ENCODE results near the gene LRRK1. TPM values are rescaled to one million over a fixed set of nuclear protein-coding genes. Genes with fewer than 3 reads are reported as not detected.

The LRRK1 gene
- total and polyA plus RNA-seq, 2 donors, result 3.4 to 6.7 TPM

GRCh38 chr15:101031213-101031612 is 112.1 kb downstream of the LRRK1 start:
- no peaks in the 10 kb centered on the region for H3K9me3 ChIP-seq (ENCODE audit: control insufficient read depth in 2 of 2, insufficient read depth in 1 of 2, low read length in 1 of 2)
- no peaks in the 10 kb centered on the region for H3K36me3 ChIP-seq (ENCODE audit: control insufficient read depth in 2 of 2, insufficient read depth in 2 of 2, low read length in 1 of 2)
- H3K27ac ChIP-seq (ENCODE audit: low read depth in 1 of 2, low read length in 1 of 2), result no peak overlapping the region
- 97% methylated on average over 8 of the region's 8 CpGs for WGBS
- DNase-seq (ENCODE audit: low read depth in 6 of 9, low spot score in 9 of 9), result no peak
- H3K27me3 ChIP-seq (ENCODE audit: control insufficient read depth in 2 of 2, insufficient read depth in 1 of 2, low read length in 1 of 2), result peaks cover 0 to 7% of the 10 kb centered on the region in 2 donors
- no peaks in the 10 kb centered on the region for H3K4me1 ChIP-seq (ENCODE audit: control insufficient read depth in 2 of 2, insufficient read depth in 2 of 2, low read length in 2 of 2)
- H3K4me3 ChIP-seq (ENCODE audit: low read length in 2 of 2), result no peak overlapping the region

DNA sequence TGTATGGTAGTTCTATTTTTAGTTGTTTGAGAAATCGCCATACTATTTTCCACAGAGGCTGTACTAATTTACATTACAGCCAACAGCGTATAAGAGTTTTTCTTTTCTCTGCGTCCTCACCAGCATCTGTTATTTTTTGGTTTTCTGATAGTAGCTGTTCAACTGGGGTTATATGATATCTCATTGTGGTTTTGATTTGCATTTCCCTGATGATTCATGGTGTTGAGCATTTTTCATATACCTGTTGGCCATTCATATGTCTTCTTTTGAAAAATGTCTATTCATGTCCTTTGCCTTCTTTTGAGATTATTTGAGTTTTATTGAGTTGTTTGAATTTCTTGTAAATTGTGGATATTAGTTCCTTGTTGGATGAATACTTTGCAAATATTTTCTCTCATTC is 114.6 kb downstream of the LRRK1 start:
- Histone ChIP-seq H3K9me3 (ENCODE audit: control insufficient read depth in 2 of 2, insufficient read depth in 1 of 2, low read length in 1 of 2) (peaks cover 0 to 6% of the 10 kb centered on the region in 2 donors), H3K27me3 (ENCODE audit: control insufficient read depth in 2 of 2, insufficient read depth in 1 of 2, low read length in 1 of 2) (peaks cover 0 to 2% of the 10 kb centered on the region in 2 donors), H3K4me1 (ENCODE audit: control insufficient read depth in 2 of 2, insufficient read depth in 2 of 2, low read length in 2 of 2) (no peaks in the 10 kb centered on the region), H3K27ac (ENCODE audit: low read depth in 1 of 2, low read length in 1 of 2) (no peak overlapping the region), H3K4me3 (ENCODE audit: low read length in 2 of 2) (no peak overlapping the region), H3K36me3 (ENCODE audit: control insufficient read depth in 2 of 2, insufficient read depth in 2 of 2, low read length in 1 of 2) (no peaks in the 10 kb centered on the region)
- WGBS, result 34% methylated on average over 3 of the region's 3 CpGs
- DNase-seq (ENCODE audit: low read depth in 6 of 9, low spot score in 9 of 9), result no peak

- Histone ChIP-seq H3K9me3 (ENCODE audit: control insufficient read depth in 2 of 2, insufficient read depth in 1 of 2, low read length in 1 of 2) (peaks cover 0 to 6% of the 10 kb centered on the region in 2 donors), H3K4me3 (ENCODE audit: low read length in 2 of 2) (no peak overlapping the region), H3K27me3 (ENCODE audit: control insufficient read depth in 2 of 2, insufficient read depth in 1 of 2, low read length in 1 of 2) (no peaks in the 10 kb centered on the region), H3K4me1 (ENCODE audit: control insufficient read depth in 2 of 2, insufficient read depth in 2 of 2, low read length in 2 of 2) (no peaks in the 10 kb centered on the region), H3K27ac (ENCODE audit: low read depth in 1 of 2, low read length in 1 of 2) (no peak overlapping the region), H3K36me3 (ENCODE audit: control insufficient read depth in 2 of 2, insufficient read depth in 2 of 2, low read length in 1 of 2) (no peaks in the 10 kb centered on the region)
- no peak for DNase-seq (ENCODE audit: low read depth in 6 of 9, low spot score in 9 of 9)
These were observed 116.5 kb downstream of the LRRK1 start for GRCh38 chr15:101035611-101036010.

DNA sequence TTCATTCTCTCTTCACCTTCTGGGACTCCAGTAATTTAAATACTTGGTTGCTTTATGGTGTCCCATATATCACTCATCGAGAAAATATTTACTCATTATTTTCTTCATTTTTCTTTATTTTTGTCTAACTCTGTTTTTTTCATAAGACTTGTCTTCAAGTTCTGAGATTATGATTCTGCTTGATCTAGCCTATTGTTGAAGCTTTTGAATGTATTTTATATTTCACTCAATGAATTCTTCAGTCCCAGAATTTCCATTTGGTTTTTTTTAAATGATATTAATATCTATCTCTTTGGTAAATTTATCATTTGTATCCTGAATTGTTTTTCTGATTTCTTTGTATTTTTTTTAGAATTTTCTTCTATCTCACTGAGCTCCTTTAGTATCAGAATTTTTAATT is 117.0 kb downstream of the LRRK1 start:
- Histone ChIP-seq H3K36me3 (ENCODE audit: control insufficient read depth in 2 of 2, insufficient read depth in 2 of 2, low read length in 1 of 2) (no peaks in the 10 kb centered on the region), H3K27ac (ENCODE audit: low read depth in 1 of 2, low read length in 1 of 2) (no peak overlapping the region), H3K27me3 (ENCODE audit: control insufficient read depth in 2 of 2, insufficient read depth in 1 of 2, low read length in 1 of 2) (no peaks in the 10 kb centered on the region), H3K4me1 (ENCODE audit: control insufficient read depth in 2 of 2, insufficient read depth in 2 of 2, low read length in 2 of 2) (no peaks in the 10 kb centered on the region), H3K4me3 (ENCODE audit: low read length in 2 of 2) (no peak overlapping the region), H3K9me3 (ENCODE audit: control insufficient read depth in 2 of 2, insufficient read depth in 1 of 2, low read length in 1 of 2) (peaks cover 0 to 6% of the 10 kb centered on the region in 2 donors)
- DNase-seq (ENCODE audit: low read depth in 6 of 9, low spot score in 9 of 9), result no peak
- WGBS, result 97% methylated on average over 1 of the region's 1 CpG

- DNase-seq (ENCODE audit: low read depth in 6 of 9, low spot score in 9 of 9), result no peak
- no peaks in the 10 kb centered on the region for H3K27me3 ChIP-seq (ENCODE audit: control insufficient read depth in 2 of 2, insufficient read depth in 1 of 2, low read length in 1 of 2)
- H3K4me1 ChIP-seq (ENCODE audit: control insufficient read depth in 2 of 2, insufficient read depth in 2 of 2, low read length in 2 of 2), result no peaks in the 10 kb centered on the region
- H3K36me3 ChIP-seq (ENCODE audit: control insufficient read depth in 2 of 2, insufficient read depth in 2 of 2, low read length in 1 of 2), result no peaks in the 10 kb centered on the region
- 96% methylated on average over 3 of the region's 3 CpGs for WGBS
- no peak overlapping the region for H3K27ac ChIP-seq (ENCODE audit: low read depth in 1 of 2, low read length in 1 of 2)
- peaks cover 0 to 6% of the 10 kb centered on the region in 2 donors for H3K9me3 ChIP-seq (ENCODE audit: control insufficient read depth in 2 of 2, insufficient read depth in 1 of 2, low read length in 1 of 2)
- H3K4me3 ChIP-seq (ENCODE audit: low read length in 2 of 2), result no peak overlapping the region
These were observed 118.1 kb downstream of the LRRK1 start for GRCh38 chr15:101037090-101037830.

GRCh38 chr15:101038327-101039003 is 119.3 kb downstream of the LRRK1 start:
- Histone ChIP-seq H3K27ac (ENCODE audit: low read depth in 1 of 2, low read length in 1 of 2) (no peak overlapping the region), H3K9me3 (ENCODE audit: control insufficient read depth in 2 of 2, insufficient read depth in 1 of 2, low read length in 1 of 2) (peaks cover 0 to 6% of the 10 kb centered on the region in 2 donors), H3K27me3 (ENCODE audit: control insufficient read depth in 2 of 2, insufficient read depth in 1 of 2, low read length in 1 of 2) (no peaks in the 10 kb centered on the region), H3K4me1 (ENCODE audit: control insufficient read depth in 2 of 2, insufficient read depth in 2 of 2, low read length in 2 of 2) (no peaks in the 10 kb centered on the region), H3K4me3 (ENCODE audit: low read length in 2 of 2) (no peak overlapping the region), H3K36me3 (ENCODE audit: control insufficient read depth in 2 of 2, insufficient read depth in 2 of 2, low read length in 1 of 2) (no peaks in the 10 kb centered on the region)
- no peak for DNase-seq (ENCODE audit: low read depth in 6 of 9, low spot score in 9 of 9)
- 97% methylated on average over 6 of the region's 6 CpGs for WGBS

DNA sequence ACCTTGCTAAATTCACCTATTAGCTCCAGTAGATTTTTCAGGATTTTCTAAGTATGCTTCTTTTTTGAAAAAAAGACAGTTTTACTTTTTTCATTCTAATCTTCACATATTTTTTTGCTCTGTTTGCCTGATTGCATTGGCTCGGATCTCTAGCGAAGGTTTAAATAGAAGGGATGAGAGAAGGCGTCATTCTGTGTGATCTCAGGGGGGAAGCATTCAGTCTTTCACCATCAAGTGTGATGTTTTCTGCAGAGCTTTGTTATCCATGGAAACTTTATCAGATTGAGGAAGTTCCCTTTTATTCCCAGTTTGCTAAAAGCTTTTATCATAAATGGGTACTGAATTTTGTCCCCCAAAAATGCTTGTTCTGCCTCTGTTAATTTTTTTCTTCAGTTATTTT is 120.3 kb downstream of the LRRK1 start:
- H3K9me3 ChIP-seq (ENCODE audit: control insufficient read depth in 2 of 2, insufficient read depth in 1 of 2, low read length in 1 of 2), result peaks cover 0 to 6% of the 10 kb centered on the region in 2 donors
- no peaks in the 10 kb centered on the region for H3K27me3 ChIP-seq (ENCODE audit: control insufficient read depth in 2 of 2, insufficient read depth in 1 of 2, low read length in 1 of 2)
- no peaks in the 10 kb centered on the region for H3K36me3 ChIP-seq (ENCODE audit: control insufficient read depth in 2 of 2, insufficient read depth in 2 of 2, low read length in 1 of 2)
- no peak overlapping the region for H3K27ac ChIP-seq (ENCODE audit: low read depth in 1 of 2, low read length in 1 of 2)
- DNase-seq (ENCODE audit: low read depth in 6 of 9, low spot score in 9 of 9), result no peak
- WGBS, result 97% methylated on average over 3 of the region's 3 CpGs
- no peak overlapping the region for H3K4me3 ChIP-seq (ENCODE audit: low read length in 2 of 2)
- H3K4me1 ChIP-seq (ENCODE audit: control insufficient read depth in 2 of 2, insufficient read depth in 2 of 2, low read length in 2 of 2), result no peaks in the 10 kb centered on the region

DNA sequence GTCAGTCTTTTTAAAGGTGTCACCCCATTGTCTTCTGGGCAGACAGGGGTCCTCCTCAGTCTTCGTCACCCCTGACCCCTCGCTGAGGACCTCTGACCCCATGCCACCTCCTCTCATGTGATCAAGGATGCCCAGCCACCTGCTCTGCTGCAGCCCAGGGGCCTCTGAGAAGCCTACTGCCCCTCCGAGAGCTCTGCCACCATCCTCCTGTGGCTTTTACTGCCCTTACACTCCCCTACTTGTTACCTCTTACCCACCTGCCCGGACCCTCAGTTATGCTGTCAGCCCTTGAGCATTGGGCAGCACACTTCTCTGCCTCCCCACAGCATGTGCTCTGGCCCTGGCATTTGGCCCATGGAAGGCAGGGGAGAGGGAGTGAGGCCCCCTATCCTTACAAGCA is 123.2 kb downstream of the LRRK1 start:
- no peak for DNase-seq (ENCODE audit: low read depth in 6 of 9, low spot score in 9 of 9)
- no peaks in the 10 kb centered on the region for H3K9me3 ChIP-seq (ENCODE audit: control insufficient read depth in 2 of 2, insufficient read depth in 1 of 2, low read length in 1 of 2)
- WGBS, result 99% methylated on average over 4 of the region's 4 CpGs
- no peaks in the 10 kb centered on the region for H3K27me3 ChIP-seq (ENCODE audit: control insufficient read depth in 2 of 2, insufficient read depth in 1 of 2, low read length in 1 of 2)
- no peaks in the 10 kb centered on the region for H3K36me3 ChIP-seq (ENCODE audit: control insufficient read depth in 2 of 2, insufficient read depth in 2 of 2, low read length in 1 of 2)
- H3K4me1 ChIP-seq (ENCODE audit: control insufficient read depth in 2 of 2, insufficient read depth in 2 of 2, low read length in 2 of 2), result no peaks in the 10 kb centered on the region
- no peak overlapping the region for H3K4me3 ChIP-seq (ENCODE audit: low read length in 2 of 2)
- H3K27ac ChIP-seq (ENCODE audit: low read depth in 1 of 2, low read length in 1 of 2), result no peak overlapping the region

DNA sequence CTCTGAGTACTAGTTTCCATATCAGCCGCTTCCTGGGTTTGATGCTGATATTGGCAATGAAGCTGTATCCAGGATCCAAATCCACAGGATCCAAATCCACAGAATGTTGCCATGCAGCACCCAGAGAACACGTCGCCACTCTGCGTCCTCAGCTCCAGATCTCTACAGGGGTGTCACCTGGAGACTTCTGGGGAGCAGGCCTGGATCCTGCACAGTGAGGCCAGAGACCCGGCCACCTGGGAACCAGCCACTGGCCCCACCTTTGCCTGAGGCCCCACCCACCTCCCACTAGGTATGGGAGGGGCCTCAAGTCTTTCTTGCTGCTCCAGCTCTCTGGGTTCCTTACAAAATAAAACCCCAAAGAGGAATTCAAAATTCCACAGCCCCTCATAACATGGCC is 123.9 kb downstream of the LRRK1 start:
- Histone ChIP-seq H3K4me1 (ENCODE audit: control insufficient read depth in 2 of 2, insufficient read depth in 2 of 2, low read length in 2 of 2) (no peaks in the 10 kb centered on the region), H3K27me3 (ENCODE audit: control insufficient read depth in 2 of 2, insufficient read depth in 1 of 2, low read length in 1 of 2) (no peaks in the 10 kb centered on the region), H3K36me3 (ENCODE audit: control insufficient read depth in 2 of 2, insufficient read depth in 2 of 2, low read length in 1 of 2) (no peaks in the 10 kb centered on the region), H3K9me3 (ENCODE audit: control insufficient read depth in 2 of 2, insufficient read depth in 1 of 2, low read length in 1 of 2) (no peaks in the 10 kb centered on the region), H3K27ac (ENCODE audit: low read depth in 1 of 2, low read length in 1 of 2) (no peak overlapping the region), H3K4me3 (ENCODE audit: low read length in 2 of 2) (no peak overlapping the region)
- 95% methylated on average over 5 of the region's 5 CpGs for WGBS
- no peak for DNase-seq (ENCODE audit: low read depth in 6 of 9, low spot score in 9 of 9)
